ENCODE data around the gene ADAMTS14.
"Not testable (repeated sequence)": the region's sequence is repeated elsewhere in the genome, so short reads cannot be mapped to it uniquely, and the experiment has no call there.

ADAMTS14 gene

GRCh38 chr10:70656489-70656888 is 15.8 kb upstream of the ADAMTS14 start:
- DNase-seq: no peak

GRCh38 chr10:70657041-70657440 is 15.3 kb upstream of the ADAMTS14 start:
- no peak for DNase-seq

GRCh38 chr10:70658582-70659136 is 13.6 kb upstream of the ADAMTS14 start:
- DNase-seq: no peak

GRCh38 chr10:70659306-70659705 is 13.0 kb upstream of the ADAMTS14 start:
- DNase-seq: no peak

GRCh38 chr10:70660722-70661121 is 11.6 kb upstream of the ADAMTS14 start:
- no peak for DNase-seq

- no peak for DNase-seq
These were observed 10.5 kb upstream of the ADAMTS14 start for GRCh38 chr10:70661623-70662361.

- DNase-seq: no peak
These were observed 9.7 kb upstream of the ADAMTS14 start for GRCh38 chr10:70662362-70663220.

- DNase-seq: not testable (repeated sequence)
These were observed 8.6 kb upstream of the ADAMTS14 start for GRCh38 chr10:70663458-70664409.

- no peak for DNase-seq
These were observed 7.6 kb upstream of the ADAMTS14 start for GRCh38 chr10:70664702-70665195.

GRCh38 chr10:70666960-70667798 is 5.1 kb upstream of the ADAMTS14 start:
- DNase-seq: no peak

GRCh38 chr10:70667818-70668217 is 4.5 kb upstream of the ADAMTS14 start:
- DNase-seq: not testable (repeated sequence)

GRCh38 chr10:70668454-70668970 is 3.8 kb upstream of the ADAMTS14 start:
- DNase-seq: no peak

GRCh38 chr10:70669015-70669414 is 3.3 kb upstream of the ADAMTS14 start:
- no peak for DNase-seq

GRCh38 chr10:70669732-70670317 is 2.5 kb upstream of the ADAMTS14 start:
- no peak for DNase-seq

- DNase-seq: no peak
These were observed 614 bp upstream of the ADAMTS14 start for GRCh38 chr10:70671619-70672164.

GRCh38 chr10:70673043-70673928 is 980 bp downstream of the ADAMTS14 start:
- no peak for DNase-seq

GRCh38 chr10:70673929-70674559 is 1.7 kb downstream of the ADAMTS14 start:
- no peak for DNase-seq

GRCh38 chr10:70674560-70675495 is 2.5 kb downstream of the ADAMTS14 start:
- no peak for DNase-seq
